Measurements from ENCODE around the gene ATP10A. TPM values are rescaled to one million over a fixed set of nuclear protein-coding genes. Genes with fewer than 3 reads are reported as not detected.
A peak's percentile ranks its signal among the peaks of the same experiment; 100 is the strongest.

The ATP10A gene
- total RNA-seq, 1 experiment from 2014 or later: 2.1 TPM

- ATAC-seq (no peak), DNase-seq (ENCODE audit: low spot score) (no peak)
- Mint-ChIP-seq H3K9me3 (no peaks in the 10 kb centered on the region), H3K36me3 (no peaks in the 10 kb centered on the region), H3K27me3 (ENCODE audit: low read depth) (no peaks in the 10 kb centered on the region), H3K4me1 (peaks cover 37% of the 10 kb centered on the region), H3K27ac (no peak overlapping the region), H3K4me3 (no peak overlapping the region)
- ChIA-PET CTCF (interaction anchor here (0.8 to 4.2 kb wide), 5 partner anchors 10 to 240 kb away, joined by 3 to 31 read pairs (median 4); no protein-coding TSS in a partner anchor), POLR2A (no interaction called here)
- TF ChIP-seq MYBL2 (CRISPR knock-in tag; IDR thresholded peaks at IDR 0.05) (no peak), ATF1 (CRISPR knock-in tag; IDR thresholded peaks at IDR 0.05) (no peak), NR1H2 (CRISPR knock-in tag; IDR thresholded peaks at IDR 0.05) (no peak), JUN (CRISPR knock-in tag; IDR thresholded peaks at IDR 0.05) (no peak), MLX (CRISPR knock-in tag; IDR thresholded peaks at IDR 0.05) (no peak)
- TF ChIP-seq, protein P1, sequence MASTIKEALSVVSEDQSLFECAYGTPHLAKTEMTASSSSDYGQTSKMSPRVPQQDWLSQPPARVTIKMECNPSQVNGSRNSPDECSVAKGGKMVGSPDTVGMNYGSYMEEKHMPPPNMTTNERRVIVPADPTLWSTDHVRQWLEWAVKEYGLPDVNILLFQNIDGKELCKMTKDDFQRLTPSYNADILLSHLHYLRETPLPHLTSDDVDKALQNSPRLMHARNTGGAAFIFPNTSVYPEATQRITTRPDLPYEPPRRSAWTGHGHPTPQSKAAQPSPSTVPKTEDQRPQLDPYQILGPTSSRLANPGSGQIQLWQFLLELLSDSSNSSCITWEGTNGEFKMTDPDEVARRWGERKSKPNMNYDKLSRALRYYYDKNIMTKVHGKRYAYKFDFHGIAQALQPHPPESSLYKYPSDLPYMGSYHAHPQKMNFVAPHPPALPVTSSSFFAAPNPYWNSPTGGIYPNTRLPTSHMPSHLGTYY (CRISPR knock-in tag; IDR thresholded peaks at IDR 0.05): no peak
- TF ChIP-seq, protein P2, sequence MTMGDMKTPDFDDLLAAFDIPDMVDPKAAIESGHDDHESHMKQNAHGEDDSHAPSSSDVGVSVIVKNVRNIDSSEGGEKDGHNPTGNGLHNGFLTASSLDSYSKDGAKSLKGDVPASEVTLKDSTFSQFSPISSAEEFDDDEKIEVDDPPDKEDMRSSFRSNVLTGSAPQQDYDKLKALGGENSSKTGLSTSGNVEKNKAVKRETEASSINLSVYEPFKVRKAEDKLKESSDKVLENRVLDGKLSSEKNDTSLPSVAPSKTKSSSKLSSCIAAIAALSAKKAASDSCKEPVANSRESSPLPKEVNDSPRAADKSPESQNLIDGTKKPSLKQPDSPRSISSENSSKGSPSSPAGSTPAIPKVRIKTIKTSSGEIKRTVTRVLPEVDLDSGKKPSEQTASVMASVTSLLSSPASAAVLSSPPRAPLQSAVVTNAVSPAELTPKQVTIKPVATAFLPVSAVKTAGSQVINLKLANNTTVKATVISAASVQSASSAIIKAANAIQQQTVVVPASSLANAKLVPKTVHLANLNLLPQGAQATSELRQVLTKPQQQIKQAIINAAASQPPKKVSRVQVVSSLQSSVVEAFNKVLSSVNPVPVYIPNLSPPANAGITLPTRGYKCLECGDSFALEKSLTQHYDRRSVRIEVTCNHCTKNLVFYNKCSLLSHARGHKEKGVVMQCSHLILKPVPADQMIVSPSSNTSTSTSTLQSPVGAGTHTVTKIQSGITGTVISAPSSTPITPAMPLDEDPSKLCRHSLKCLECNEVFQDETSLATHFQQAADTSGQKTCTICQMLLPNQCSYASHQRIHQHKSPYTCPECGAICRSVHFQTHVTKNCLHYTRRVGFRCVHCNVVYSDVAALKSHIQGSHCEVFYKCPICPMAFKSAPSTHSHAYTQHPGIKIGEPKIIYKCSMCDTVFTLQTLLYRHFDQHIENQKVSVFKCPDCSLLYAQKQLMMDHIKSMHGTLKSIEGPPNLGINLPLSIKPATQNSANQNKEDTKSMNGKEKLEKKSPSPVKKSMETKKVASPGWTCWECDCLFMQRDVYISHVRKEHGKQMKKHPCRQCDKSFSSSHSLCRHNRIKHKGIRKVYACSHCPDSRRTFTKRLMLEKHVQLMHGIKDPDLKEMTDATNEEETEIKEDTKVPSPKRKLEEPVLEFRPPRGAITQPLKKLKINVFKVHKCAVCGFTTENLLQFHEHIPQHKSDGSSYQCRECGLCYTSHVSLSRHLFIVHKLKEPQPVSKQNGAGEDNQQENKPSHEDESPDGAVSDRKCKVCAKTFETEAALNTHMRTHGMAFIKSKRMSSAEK (CRISPR knock-in tag; IDR thresholded peaks at IDR 0.05; ENCODE audit: borderline replicate concordance): no peak
- TF ChIP-seq, protein P3, sequence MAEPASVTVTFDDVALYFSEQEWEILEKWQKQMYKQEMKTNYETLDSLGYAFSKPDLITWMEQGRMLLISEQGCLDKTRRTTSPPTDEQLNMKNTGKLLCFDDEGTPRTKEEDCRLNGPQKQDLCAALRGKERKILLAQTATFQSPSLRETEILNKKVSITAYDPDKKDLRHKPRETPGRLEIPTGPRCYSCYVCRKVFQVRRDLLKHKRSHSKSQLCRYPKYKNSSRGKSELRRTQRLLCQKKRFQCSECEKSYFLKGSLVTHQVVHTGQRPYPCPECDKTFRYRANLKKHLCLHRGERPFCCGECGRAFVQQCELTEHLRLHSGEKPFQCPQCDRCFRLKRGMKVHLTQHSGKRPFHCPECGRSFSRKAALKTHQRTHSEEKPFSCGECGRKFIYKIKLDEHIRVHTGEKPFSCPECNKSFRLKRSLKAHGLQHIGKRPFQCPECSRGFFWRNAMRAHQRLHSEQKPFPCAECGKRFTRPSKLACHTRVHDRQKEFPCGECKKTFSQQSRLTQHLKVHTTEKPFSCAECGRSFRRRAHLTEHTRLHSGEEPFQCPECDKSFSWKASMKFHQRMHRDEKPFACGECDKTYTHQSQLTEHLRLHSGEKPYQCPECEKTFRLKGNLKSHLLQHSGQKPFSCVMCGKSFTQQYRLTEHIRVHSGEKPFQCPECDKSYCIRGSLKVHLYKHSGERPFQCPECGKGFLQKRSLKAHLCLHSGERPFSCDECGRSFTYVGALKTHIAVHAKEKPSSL (CRISPR knock-in tag; conservative IDR thresholded peaks at IDR 0.05): no peak
These were observed 168.9 kb downstream of the ATP10A start for GRCh38 chr15:25694239-25694584.

- Mint-ChIP-seq H3K9me3 (no peaks in the 10 kb centered on the region), H3K4me1 (peaks cover 38% of the 10 kb centered on the region), H3K27me3 (ENCODE audit: low read depth) (no peaks in the 10 kb centered on the region), H3K4me3 (no peak overlapping the region), H3K36me3 (no peaks in the 10 kb centered on the region), H3K27ac (no peak overlapping the region)
- TF ChIP-seq FOXP4 (CRISPR knock-in tag; IDR thresholded peaks at IDR 0.05): no peak
- TF ChIP-seq ZNF317 (CRISPR knock-in tag; IDR thresholded peaks at IDR 0.05; ENCODE audit: borderline replicate concordance, low read depth): no peak
- no peak for TF ChIP-seq AR (CRISPR knock-in tag; IDR thresholded peaks at IDR 0.05)
- peak; percentile 64 for TF ChIP-seq CTCF (IDR thresholded peaks at IDR 0.05)
- no peak for TF ChIP-seq NFATC4 (CRISPR knock-in tag; IDR thresholded peaks at IDR 0.05)
- no peak for TF ChIP-seq FOXK1 (CRISPR knock-in tag; IDR thresholded peaks at IDR 0.05)
- TF ChIP-seq ZNF263 (CRISPR knock-in tag; IDR thresholded peaks at IDR 0.05; ENCODE audit: low read depth): no peak
- TF ChIP-seq ZNF416 (CRISPR knock-in tag; IDR thresholded peaks at IDR 0.05): no peak
- CTCF ChIA-PET: interaction anchor here (0.6 to 4.2 kb wide), 5 partner anchors 10 to 240 kb away, joined by 3 to 31 read pairs (median 4); no protein-coding TSS in a partner anchor
- ATAC-seq (peak; percentile 81), DNase-seq (ENCODE audit: low spot score) (peak; percentile 75)
- POLR2A ChIA-PET: no interaction called here
These were observed 169.5 kb downstream of the ATP10A start for GRCh38 chr15:25693321-25694238.

All from WTC11 (cell line).